ENCODE measurements around the gene SPI1. TPM values are rescaled to one million over a fixed set of nuclear protein-coding genes. Genes with fewer than 3 reads are reported as not detected.

The SPI1 gene
- total and polyA plus RNA-seq, 2 donors (not counting 3 experiments of a cell fraction or from before 2014, with no cell fraction given), result not detected

GRCh38 chr11:47411884-47412746 lies 33.8 kb upstream of the SPI1 start:
- Histone ChIP-seq H3K79me2 (ENCODE audit: control insufficient read depth, insufficient read depth, low read length) (peaks cover 25% of the 10 kb centered on the region), H3K9me3 (replicated peaks; ENCODE audit: control insufficient read depth, insufficient read depth, low read length) (no peaks in the 10 kb centered on the region)
- dilution Hi-C loops (cut with MboI; ENCODE audit: extremely low pct_ligation_motif_present, low sequenced_read_pairs), result no loop called here

More at GRCh38 chr11:47411884-47412746, 33.8 kb upstream of the SPI1 start:
- Histone ChIP-seq H3K9ac (replicated peaks; ENCODE audit: extremely low read depth, insufficient read depth, low read length) (no peak overlapping the region), H3K4me2 (ENCODE audit: insufficient read depth, low read length) (no peak overlapping the region), H3K4me3 (replicated peaks in 1 of 3; ENCODE audit: insufficient read depth in 1 of 3, low read depth in 1 of 3, low read length in 3 of 3) (no peak overlapping the region), H3K27me3 (ENCODE audit: control insufficient read depth in 2 of 2, insufficient read depth in 2 of 2, low read length in 2 of 2) (no peaks in the 10 kb centered on the region), H3K36me3 (ENCODE audit: control insufficient read depth in 2 of 2, extremely low read depth in 1 of 2, insufficient read depth in 2 of 2, low read length in 2 of 2) (peaks cover 5 to 34% of the 10 kb centered on the region in 2 experiments), H3K9me1 (replicated peaks; ENCODE audit: control insufficient read depth, extremely low read depth, insufficient read depth, low read length) (no peaks in the 10 kb centered on the region), H4K20me1 (replicated peaks; ENCODE audit: control insufficient read depth, extremely low read depth, insufficient read depth, low read length) (no peaks in the 10 kb centered on the region), H3K27ac (ENCODE audit: insufficient read depth, low read depth, low read length) (no peak overlapping the region), H3K4me1 (ENCODE audit: control insufficient read depth, extremely low read depth, insufficient read depth, low read length) (peaks cover 42% of the 10 kb centered on the region), H2AFZ (ENCODE audit: low read depth, low read length) (no peak overlapping the region)
- POLR2A ChIA-PET, result interaction anchor here (0.8 to 1.5 kb wide), 2 partner anchors 14 to 82 kb away, joined by 3 to 4 read pairs; partner anchors contain the start of gene PSMC3
- DNase-seq (ENCODE audit: low read depth, low spot score) (no peak), FAIRE-seq (peak; percentile 33)
- no peak for TF ChIP-seq POLR2AphosphoS5 (IDR thresholded peaks at IDR 0.05; ENCODE audit: insufficient read depth, low read depth, low read length)
- peak; percentile 84 to 96 for TF ChIP-seq CTCF (IDR thresholded peaks at IDR 0.05; ENCODE audit: extremely low read depth in 1 of 2, insufficient read depth in 1 of 2, low read depth in 1 of 2, low read length in 2 of 2)
- intact Hi-C loops (cut with micrococcal nuclease), result loop anchor here (1.0 to 10.0 kb wide), 2 partner anchors 38 to 443 kb away; no protein-coding TSS in a partner anchor
- no TSS peak for BruUV-seq (replicated peaks)
- CTCF ChIA-PET, result interaction anchor here (0.6 to 7.4 kb wide), 19 partner anchors 9 to 232 kb away, joined by 3 to 148 read pairs (median 4); partner anchors contain the start of genes NR1H3, PSMC3 and SPI1
